Nephron (organoid): ENCODE measurements around the gene RAI14.

ENCODE experiments used
- H3K27ac Mint-ChIP-seq, 3 experiments: 2 replicates each; pipeline ENCODE4 v1.8.0; 2020; ENCODE audit warnings: mixed read lengths in 3 of 3, mild to moderate bottlenecking in 2 of 3, moderate library complexity in 1 of 3
- H3K27me3 Mint-ChIP-seq: 2 replicates; pipeline ENCODE4 v1.8.0; 2021; ENCODE audit warnings: low read depth, mild to moderate bottlenecking, moderate library complexity, mixed read lengths
- H3K36me3 Mint-ChIP-seq: 2 replicates; pipeline ENCODE4 v1.8.0; 2020; ENCODE audit warnings: low read depth, mixed read lengths
- H3K4me1 Mint-ChIP-seq: 2 replicates; pipeline ENCODE4 v1.8.0; 2020; ENCODE audit warnings: mixed read lengths
- H3K4me3 Mint-ChIP-seq, 3 experiments: 2 replicates each; pipeline ENCODE4 v1.8.0; 2020; ENCODE audit warnings: mild to moderate bottlenecking in 3 of 3, mixed read lengths in 3 of 3, moderate library complexity in 2 of 3
- H3K9me3 Mint-ChIP-seq: 2 replicates; pipeline ENCODE4 v1.8.0; 2020; ENCODE audit warnings: mixed read lengths
- CTCF ChIP-seq, 3 experiments: fragments of 200-600 bp; sonication (generic); IDR thresholded peaks; one replicate each; pipeline ENCODE4 v1.5.0; 2021; ENCODE audit warnings: antibody characterized with exemption in 3 of 3; ENCODE audit not compliant: unreplicated experiment in 3 of 3

Gene RAI14

GRCh38 chr5:34687269-34688011 is 31.3 kb downstream of the RAI14 start:
- H3K27me3 Mint-ChIP-seq = no peaks in the 10 kb centered on the region
- peaks cover 72% of the 10 kb centered on the region for H3K4me1 Mint-ChIP-seq
- peak overlapping the region; percentile 85 to 99 (median 95) for H3K27ac Mint-ChIP-seq
- peak overlapping the region in 2 of 3 experiments; percentile 32 to 36 for H3K4me3 Mint-ChIP-seq
- no peak for TF ChIP-seq CTCF (IDR thresholded peaks at IDR 0.05; ENCODE audit: unreplicated experiment in 3 of 3)
- no peaks in the 10 kb centered on the region for H3K9me3 Mint-ChIP-seq
- peaks cover 22% of the 10 kb centered on the region for H3K36me3 Mint-ChIP-seq

GRCh38 chr5:34688015-34688810 is 32.1 kb downstream of the RAI14 start:
- peaks cover 28% of the 10 kb centered on the region for H3K36me3 Mint-ChIP-seq
- peak overlapping the region; percentile 85 to 99 (median 95) for H3K27ac Mint-ChIP-seq
- peak overlapping the region in 2 of 3 experiments; percentile 54 to 58 for H3K4me3 Mint-ChIP-seq
- H3K4me1 Mint-ChIP-seq = peaks cover 64% of the 10 kb centered on the region
- H3K27me3 Mint-ChIP-seq = no peaks in the 10 kb centered on the region
- no peak for TF ChIP-seq CTCF (IDR thresholded peaks at IDR 0.05; ENCODE audit: unreplicated experiment in 3 of 3)
- H3K9me3 Mint-ChIP-seq = no peaks in the 10 kb centered on the region

GRCh38 chr5:34690301-34690700 is 34.2 kb downstream of the RAI14 start:
- H3K27ac Mint-ChIP-seq = peak overlapping the region; percentile 36 to 65 (median 62)
- peaks cover 28% of the 10 kb centered on the region for H3K36me3 Mint-ChIP-seq
- no peak overlapping the region for H3K4me3 Mint-ChIP-seq
- H3K4me1 Mint-ChIP-seq = peaks cover 60% of the 10 kb centered on the region
- no peaks in the 10 kb centered on the region for H3K27me3 Mint-ChIP-seq
- no peaks in the 10 kb centered on the region for H3K9me3 Mint-ChIP-seq
- TF ChIP-seq CTCF (IDR thresholded peaks at IDR 0.05; ENCODE audit: unreplicated experiment in 3 of 3) = no peak

- TF ChIP-seq CTCF (IDR thresholded peaks at IDR 0.05; ENCODE audit: unreplicated experiment in 3 of 3) = no peak
- Mint-ChIP-seq H3K36me3 (peaks cover 28% of the 10 kb centered on the region), H3K27me3 (no peaks in the 10 kb centered on the region), H3K4me3 (no peak overlapping the region), H3K27ac (peak overlapping the region; percentile 36 to 65 (median 62)), H3K9me3 (no peaks in the 10 kb centered on the region), H3K4me1 (peaks cover 54% of the 10 kb centered on the region)
These were observed 34.8 kb downstream of the RAI14 start for GRCh38 chr5:34690898-34691297.

- H3K4me3 Mint-ChIP-seq = no peak overlapping the region
- TF ChIP-seq CTCF (IDR thresholded peaks at IDR 0.05; ENCODE audit: unreplicated experiment in 3 of 3) = no peak
- H3K27me3 Mint-ChIP-seq = no peaks in the 10 kb centered on the region
- H3K36me3 Mint-ChIP-seq = peaks cover 28% of the 10 kb centered on the region
- H3K9me3 Mint-ChIP-seq = no peaks in the 10 kb centered on the region
- H3K27ac Mint-ChIP-seq = peak overlapping the region in 2 of 3 experiments; percentile 65 to 71
- peaks cover 50% of the 10 kb centered on the region for H3K4me1 Mint-ChIP-seq
These were observed 35.2 kb downstream of the RAI14 start for GRCh38 chr5:34691326-34691725.
